ENCODE data around the gene PPEF2.
"Not testable (repeated sequence)": the region's sequence is repeated elsewhere in the genome, so short reads cannot be mapped to it uniquely, and the experiment has no call there.

The PPEF2 gene

DNA sequence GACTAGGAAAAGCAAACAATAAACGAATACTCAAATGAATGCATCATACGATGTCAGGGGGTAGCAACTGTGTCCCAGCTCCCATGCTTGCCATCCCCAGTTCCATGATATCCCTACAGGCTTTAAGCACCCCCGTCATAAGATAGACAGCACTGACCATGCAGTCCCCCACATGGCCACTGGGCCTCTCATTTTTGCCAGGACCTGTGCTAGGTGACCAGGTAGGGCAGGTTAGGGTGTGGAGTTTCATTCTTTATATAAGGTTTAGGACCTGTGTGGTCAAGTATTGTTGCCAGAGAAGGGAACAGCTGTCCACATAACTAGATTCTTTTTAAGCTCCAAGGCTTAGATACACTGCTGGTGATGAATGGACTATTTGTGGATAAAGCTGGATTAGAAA, 9.7 kb downstream of the PPEF2 start:
- DNase-seq (ENCODE audit: low read depth), result no peak

DNA sequence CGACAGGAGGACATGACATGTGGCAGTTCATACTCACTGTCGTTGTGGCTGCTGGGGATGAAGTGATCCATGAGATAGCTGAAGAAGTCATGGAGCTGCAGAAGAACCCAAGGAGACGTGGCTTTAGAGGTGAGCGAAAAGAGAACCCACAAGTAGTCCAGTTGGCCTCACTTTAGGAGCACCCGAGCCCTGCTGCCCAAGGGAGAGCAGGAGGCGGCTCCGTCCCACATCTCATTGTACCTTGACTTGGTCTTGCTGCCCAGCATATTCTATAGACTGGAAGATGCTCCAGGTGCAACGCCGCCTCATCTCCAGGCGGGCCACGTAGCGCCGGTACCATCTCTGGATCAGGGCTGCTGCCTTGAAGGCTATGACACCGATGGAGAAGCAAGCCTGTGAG, 10.6 kb downstream of the PPEF2 start:
- DNase-seq (ENCODE audit: low read depth), result no peak

DNA sequence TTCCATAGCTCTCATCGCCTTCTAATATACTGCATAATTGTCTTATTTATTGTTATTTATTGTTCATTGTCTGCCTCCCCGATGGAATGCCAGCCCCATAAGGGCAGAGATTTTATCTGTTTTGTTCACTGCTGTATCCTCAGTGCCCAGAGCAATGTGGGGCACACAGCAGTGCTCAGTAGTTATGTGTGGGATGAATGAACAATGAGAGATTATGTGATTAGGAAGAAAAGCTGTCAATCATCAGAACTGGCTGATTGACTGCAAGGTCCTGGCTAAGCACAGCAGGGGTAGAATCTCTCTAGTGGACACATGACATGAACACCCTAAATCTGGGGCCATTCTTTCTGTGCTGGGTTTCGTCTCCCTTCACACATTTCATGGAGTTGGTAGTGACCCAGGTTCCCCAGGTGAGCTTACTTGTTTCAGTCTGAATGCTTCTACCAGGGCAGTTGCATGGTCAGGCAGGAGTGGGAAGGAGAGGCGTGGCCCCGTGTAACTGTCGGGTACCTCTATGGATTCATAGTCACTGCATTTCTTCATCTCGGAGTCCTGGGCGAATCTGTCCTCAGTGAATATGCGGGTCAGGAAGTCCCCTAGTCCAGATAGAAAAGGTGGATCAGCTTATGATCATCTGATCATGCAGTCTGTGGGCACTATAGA, 12.6 kb downstream of the PPEF2 start:
- no peak for DNase-seq (ENCODE audit: low read depth)

DNA sequence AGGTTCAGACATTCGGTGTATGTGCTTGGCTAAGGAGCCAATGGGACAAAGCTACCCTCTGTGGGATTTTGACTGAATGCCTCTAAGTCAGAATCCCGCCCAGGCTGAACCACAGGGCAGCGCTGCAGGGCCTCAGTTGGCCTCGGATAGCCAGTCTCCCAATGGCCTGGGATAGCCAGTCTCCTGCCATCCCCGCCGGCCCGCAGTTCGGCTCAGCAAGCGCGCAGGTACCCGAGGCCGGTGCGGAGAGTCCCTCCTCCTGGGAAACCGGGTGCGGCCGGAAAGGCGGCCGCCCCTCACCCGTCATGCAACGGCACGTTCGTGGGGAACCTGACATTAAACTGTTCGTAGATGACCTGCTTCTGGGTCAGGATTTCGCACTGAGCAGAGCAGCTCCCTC, 16.1 kb downstream of the PPEF2 start:
- DNase-seq (ENCODE audit: low read depth), result no peak

DNA sequence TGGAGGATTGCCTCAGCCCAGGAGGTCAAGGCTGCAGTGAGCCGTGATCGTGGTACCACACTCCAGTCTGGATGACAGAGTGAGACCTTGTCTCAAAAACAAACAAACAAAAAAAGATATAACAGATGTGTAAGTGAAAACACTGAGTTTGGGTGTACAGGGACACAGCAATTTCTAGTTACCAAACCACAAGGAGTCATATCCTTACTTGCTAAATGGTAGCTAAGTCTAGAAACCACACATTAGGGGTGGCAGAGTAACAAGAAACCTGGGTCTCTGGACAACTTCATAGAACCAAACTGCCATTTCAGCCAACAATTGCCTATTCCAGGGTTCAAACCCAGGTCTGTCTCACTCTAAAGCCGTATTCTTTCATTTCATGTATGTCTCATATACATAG, 20.8 kb downstream of the PPEF2 start:
- DNase-seq (ENCODE audit: low read depth), result no peak

DNA sequence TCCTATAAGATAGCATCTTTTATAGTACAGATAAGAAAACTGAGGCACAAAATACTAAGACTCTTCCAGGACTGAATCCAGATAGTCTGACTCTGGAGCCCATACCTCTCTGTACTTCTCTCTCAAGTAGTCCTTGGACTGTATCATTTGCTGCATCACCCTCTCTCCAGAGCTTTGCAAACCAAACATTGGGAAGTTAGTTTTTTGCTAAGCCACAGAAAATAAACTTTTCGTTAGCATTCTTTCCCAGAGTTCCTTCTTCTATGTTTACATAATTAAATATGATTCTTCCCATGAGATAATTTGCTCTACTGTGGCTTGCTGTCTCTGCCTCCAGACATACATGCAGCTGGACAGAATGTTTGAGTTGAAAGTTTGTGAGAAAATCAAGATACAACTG, 22.0 kb downstream of the PPEF2 start:
- no peak for DNase-seq (ENCODE audit: low read depth)

DNA sequence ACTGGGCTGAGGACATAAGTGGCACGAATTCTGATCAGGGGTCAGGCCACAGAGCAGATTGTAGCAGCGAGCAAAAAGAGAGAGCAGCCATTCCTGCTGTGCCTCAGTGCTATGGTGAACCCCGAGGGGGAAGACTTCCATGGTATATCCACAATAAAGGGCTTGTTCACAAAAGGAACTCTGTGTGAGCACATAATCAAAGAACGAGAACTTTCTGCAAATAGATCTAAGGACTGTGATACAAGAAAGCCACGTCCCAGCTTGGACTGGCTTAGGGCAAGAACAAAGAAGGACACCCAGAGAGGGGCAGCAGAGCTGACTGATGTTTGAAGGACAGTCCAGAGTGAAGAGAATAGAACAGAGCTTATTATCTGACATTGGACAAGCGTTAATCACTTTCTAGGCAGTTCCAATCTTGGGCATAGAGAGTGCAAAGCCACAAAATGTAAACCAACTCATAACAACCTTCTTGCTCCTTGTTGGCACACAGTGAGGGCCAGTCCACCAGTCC, 24.0 kb downstream of the PPEF2 start:
- DNase-seq (ENCODE audit: low read depth), result no peak

DNA sequence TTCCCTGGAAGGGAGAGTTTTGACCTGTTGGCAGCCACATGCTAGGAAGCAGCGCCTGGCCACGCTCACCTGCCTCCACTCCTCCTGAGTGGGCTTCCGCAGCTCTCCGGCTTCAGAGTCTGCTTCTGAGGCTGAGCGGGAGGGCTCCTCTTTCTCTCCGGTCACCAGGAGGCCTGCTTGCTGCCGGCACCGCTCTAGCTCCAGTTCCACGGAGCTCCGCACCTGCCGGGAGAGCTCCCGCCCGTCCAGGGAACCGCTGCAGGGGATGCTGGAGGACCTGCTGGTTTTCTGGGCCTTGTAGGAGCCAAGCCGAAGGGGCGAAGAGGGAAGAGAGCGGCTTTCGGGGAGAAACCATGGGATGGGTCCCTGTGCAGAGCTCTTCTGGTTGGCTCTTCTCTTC, 26.0 kb downstream of the PPEF2 start:
- DNase-seq (ENCODE audit: low read depth), result no peak

DNA sequence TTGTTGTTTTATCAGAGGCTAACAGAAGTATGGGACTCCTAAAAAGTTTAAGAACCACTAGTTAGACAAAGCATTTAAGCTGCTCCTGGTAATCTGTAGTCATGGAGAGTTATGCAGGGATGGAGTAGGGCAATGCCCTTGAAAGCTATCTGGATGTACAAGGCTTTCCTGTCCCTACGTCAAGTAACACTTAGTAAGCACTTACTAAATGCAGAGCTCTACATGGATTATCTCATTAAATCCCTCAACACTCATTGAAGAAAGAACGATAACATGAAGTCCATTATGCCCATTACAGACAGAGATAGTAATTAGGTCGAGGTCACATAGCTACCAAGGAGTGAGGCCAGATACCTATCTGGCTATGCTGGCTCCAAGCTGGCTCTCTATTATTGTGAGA, 33.2 kb downstream of the PPEF2 start:
- no peak for DNase-seq (ENCODE audit: low read depth)

DNA sequence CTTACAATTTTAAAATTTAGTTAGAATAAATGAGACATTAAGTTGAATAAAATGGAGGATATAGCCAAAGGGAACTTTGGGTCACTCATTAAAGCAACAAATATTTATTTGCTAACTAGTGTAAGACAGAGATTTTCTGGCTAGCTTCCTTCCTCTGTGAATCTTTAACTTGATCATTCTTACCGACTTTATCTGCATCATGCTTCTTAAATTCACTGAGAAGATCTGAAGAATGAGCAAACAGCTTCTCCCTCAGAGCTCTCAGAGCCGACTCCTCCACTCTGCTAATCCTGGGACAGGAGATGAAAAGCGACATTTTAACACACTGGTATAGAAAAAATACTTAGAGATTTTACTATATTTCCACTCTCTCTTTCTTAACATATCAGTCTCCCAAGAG, 35.1 kb downstream of the PPEF2 start:
- no peak for DNase-seq (ENCODE audit: low read depth)

DNA sequence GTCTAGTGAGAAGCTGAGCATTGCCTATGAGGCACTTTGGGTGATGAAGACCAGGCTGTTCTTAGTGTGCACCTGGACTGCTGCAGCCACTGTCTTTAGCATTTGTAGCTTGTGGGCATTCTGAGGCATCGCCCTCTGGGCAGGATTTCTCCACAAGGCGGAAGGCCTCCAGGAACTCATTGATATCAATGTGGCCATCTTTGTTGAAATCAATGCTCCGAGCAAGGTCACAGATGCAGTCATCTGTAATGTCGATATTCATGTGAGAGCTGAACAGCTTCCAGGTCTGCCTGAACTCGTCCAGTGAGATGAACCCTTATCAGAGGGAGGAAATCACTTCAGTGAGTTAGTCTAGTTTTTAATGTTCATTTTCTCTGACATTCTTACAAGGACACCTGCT, 41.6 kb downstream of the PPEF2 start:
- no peak for DNase-seq (ENCODE audit: low read depth)

DNA sequence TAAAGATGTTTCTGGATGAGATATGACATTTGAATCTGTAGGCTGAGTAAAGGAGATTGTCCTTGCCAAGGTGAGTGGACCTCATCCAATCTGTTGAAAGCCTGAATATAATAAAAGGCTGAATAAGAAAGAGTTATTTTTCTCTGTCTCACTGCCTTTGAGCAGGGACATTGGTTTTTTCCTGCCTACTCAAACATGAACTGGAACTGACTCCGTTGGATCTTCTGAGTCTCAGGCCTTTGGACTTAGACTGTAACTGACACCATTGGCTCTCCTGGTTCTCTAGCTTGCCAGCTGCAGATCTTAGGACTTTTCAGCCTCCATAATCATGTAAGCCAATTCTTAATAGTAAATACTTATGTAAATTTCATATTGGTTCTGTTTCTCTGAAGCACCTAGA, 43.5 kb downstream of the PPEF2 start:
- DNase-seq (ENCODE audit: low read depth), result no peak

DNA sequence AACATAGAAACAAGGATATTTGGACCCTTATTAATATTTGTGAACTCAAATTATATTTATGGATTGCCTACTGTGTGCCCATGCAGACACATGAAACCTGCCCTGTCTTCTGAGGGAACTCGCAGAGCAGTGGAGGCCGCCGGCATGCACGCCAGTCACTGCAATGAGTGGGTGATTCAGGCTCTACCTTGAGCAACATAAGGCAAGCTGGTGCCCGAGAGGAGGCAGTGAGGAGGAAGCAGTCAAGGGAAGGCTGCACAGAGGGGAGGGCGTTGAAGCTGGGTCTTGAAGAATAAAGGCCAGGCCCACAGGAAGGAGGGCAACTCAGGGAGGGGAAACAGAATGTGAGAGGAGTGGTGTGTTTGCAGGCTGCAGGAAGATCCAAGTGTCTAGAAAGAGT, 52.8 kb downstream of the PPEF2 start:
- no peak for DNase-seq (ENCODE audit: low read depth)

DNA sequence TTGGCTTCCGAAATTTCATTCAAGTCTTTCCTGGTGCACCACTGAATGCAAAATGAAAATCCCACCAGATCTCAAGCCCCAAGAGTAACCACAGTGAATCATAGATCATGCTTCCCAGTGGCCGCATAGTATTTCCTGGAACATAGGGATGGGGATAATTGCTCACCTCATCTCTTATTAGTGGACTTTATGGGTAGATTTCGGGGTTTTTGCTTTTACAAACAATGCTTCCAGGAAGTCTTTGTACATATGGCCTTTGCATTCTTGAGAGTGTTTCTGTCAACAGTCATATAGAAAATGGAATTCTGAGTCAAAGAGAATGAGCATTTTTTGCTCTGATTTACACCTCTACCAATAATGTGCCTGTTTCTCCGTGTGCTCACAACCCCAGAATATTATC, 53.4 kb downstream of the PPEF2 start:
- no peak for DNase-seq (ENCODE audit: low read depth)

DNA sequence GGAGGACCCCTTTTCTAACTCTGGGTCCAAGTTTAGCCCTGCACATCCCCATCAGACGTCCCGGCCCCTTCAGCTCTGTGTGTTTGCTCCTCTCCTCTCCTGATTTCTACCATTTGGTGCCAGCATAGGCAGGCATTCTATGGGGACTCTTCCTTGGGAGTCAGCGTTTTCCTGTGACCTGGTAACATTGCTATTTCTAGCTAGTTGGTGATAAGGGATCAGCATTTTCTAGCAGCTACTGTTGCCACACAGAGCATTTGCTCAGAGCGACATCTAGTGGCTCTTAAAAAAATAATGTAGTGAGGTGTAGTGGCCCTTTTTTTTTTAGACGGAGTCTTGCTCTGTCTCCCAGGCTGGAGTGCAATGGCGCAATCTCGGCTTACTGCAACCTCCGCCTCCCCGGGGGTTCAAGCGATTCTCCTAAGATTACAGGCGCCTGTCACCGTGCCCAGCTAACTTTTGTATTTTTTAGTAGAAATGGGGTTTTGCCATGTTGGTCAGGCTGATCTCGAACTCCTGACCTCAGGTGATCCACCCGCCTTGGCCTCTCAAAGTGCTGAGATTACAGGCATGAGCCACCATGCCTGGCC, 54.0 kb downstream of the PPEF2 start:
- not testable (repeated sequence) for DNase-seq (ENCODE audit: low read depth)

DNA sequence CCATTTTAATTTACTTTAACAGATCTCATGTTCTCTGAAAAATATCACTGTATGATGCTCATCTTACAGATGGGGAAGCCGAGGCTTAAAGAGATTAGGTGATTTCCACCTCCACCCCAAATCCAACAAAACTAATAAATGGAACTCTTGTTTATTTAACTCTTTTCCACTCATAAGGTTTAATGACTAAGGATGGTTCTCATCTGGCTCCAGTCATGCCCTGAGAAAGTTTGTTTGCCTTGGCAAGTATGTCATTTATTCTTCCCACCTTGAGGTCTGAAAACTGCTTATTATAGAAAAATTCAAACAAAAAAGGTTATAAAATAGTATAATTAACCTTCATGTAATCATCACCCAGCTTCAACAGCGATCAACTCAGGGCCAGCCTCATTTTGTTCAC, 56.3 kb downstream of the PPEF2 start:
- DNase-seq (ENCODE audit: low read depth), result no peak

DNA sequence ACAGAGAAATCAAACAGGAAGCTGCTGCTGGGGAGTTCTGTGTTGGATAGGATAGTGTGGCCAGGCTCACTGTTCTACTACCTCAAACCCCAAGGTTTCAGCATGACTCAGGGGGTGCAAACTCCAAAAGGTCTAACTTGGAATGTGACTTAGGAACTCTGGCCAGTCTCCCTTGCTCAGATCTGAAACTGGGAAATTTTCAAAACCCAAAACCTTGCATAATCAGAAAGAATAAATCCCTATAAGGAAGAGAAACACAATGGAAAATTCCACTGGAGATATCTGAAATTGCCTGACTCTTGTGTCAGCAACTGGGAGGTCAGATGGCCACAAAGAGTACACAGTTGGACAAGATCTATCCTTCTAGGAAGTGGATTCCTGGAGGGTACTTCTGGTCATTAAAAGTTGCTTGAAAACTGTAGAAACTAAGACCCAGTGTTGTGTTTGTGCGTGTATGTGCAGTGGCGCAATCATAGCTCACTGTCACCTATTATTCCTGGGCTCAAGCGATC, 58.0 kb downstream of the PPEF2 start:
- DNase-seq (ENCODE audit: low read depth), result no peak

DNA sequence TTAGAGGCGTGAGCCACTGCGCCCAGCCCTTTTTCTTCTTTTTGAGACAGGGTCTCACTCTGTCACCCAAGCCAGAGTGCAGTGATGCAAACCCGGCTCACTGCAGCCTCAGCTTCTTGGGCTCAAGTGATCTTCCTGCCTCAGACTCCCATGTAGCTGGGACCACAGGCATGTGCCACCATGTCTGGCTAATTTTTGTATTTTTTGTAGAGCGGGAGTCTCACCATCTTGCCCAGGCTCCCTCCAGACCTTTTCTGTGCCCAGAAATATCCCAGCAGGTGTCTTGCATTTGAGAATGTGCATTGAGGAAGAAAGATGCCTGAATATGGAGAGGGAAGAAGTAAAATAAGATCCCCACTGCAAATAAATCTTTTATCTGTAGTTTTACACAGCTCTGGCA, 58.7 kb downstream of the PPEF2 start:
- no peak for DNase-seq (ENCODE audit: low read depth)

DNA sequence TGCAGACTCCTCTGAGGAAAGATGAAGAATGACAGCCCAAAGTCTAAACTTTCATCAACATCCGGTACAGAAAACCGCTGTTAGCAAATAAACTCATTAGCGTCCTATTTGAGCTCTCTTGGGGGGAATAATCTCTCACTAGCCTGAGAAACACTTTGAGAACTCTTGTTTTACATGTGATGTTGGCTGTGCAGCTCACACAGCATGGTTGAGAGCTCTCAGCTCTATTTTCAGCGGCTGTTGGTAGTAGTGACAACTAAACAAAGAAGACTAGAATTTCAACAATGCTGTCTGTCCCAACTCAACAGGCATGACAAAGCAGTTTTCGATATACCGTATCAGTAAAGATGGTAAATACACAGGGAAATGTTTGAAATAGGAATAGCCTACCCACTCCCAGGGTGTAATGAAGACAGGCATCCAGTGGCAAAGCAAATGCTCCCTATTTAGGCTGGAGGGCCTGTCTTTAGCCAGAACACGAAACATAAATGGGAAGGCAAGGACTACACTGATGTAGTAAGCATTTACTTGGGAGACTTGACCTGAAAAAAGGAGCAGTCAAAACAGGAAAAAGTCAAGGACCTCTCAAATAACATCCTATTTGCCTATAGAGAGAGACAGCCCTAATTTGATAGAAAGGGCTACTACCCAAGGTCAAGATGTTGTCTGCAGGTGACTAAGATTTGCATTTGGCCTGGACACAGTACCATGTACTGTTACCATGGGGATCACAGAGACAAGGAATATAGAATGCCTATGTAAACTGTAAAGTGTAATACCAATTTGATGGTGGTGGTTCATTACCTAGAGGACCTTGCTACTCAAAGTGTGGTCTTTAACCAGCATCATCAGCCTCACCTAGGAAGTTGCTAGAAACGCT, 60.4 kb downstream of the PPEF2 start:
- no peak for DNase-seq (ENCODE audit: low read depth)

DNA sequence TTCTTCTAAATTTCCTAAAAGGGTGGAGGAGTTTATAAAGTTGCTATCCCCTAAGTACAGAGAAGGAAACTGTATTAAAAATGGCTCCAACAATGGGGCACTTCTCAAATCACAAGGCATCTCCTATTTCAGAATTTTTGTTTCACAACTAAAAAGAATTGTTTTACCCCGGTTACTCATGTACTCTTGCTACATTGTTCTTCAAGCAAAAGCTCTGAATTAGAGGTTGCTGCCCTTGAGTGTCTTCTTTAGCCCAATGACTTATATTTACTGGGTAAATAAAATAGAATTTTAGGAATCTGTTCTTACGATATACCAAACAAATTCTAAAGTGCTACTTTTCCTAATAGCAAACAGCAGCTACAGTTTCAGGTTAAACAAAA, 67.5 kb downstream of the PPEF2 start:
- DNase-seq (ENCODE audit: low read depth), result no peak

DNA sequence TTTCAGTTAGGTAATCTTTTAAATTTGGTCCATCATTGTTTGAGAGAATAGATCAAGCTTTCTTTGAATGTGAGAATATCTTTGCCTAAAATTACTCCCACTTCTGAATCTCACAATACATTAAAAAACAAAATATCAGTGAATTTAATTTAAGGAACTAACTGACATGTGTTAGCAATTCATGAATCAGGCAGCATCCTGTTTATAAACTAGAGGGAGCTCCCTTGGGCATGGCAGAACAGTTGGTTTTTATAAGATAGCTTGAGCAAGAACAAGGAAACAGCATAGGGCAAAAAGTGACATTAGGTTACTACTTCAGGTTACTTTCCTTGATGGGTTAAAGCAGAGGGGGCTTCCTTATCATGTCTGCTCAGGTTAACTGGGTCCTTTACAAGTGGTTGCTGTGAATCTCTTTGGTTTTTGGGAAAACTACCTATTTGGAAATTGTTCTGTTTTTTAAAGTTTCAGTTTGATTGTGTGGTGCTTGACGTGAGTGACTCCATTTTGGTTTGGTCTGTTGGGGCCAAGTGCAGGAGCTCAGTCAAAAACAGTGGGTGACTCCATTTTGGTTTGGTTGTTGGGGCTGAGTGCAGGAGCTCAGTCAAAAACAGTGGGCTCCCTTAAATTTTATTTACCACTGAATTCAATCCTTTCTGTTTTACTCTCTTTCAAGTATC, 68.0 kb downstream of the PPEF2 start:
- DNase-seq (ENCODE audit: low read depth), result no peak

DNA sequence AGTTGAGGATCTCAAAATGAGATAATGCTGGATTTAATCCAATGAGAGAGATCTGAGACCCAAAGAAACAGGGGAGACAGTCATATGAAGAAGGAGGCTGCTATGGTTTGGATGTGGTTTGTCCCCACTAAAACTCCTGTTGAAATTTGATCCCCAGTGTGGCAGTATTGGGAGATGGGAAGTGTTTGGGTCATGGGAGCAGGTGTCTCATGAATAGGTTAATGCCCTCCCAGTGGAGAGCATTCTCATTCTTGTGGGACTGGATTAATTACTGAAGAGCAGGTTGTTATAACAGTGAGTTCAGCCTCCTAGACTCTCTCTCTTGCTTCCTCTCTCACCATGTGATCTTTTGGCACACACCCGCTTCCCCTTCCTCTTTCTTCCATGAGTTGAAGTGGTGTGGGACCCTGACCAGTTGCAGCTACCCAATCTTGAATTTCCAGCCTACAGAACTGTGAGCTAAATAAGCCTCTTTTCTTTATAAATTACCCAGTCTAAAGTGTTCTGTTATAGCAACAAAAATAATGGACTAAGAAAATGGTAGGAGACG, 70.3 kb downstream of the PPEF2 start:
- no peak for DNase-seq (ENCODE audit: low read depth)
